Measurements from ENCODE around the gene ITGA11. TPM values are rescaled to one million over a fixed set of nuclear protein-coding genes. Genes with fewer than 3 reads are reported as not detected.

Gene ITGA11
- total and polyA plus RNA-seq, 2 experiments from 2014 or later = 0.03 to 0.40 TPM

DNA sequence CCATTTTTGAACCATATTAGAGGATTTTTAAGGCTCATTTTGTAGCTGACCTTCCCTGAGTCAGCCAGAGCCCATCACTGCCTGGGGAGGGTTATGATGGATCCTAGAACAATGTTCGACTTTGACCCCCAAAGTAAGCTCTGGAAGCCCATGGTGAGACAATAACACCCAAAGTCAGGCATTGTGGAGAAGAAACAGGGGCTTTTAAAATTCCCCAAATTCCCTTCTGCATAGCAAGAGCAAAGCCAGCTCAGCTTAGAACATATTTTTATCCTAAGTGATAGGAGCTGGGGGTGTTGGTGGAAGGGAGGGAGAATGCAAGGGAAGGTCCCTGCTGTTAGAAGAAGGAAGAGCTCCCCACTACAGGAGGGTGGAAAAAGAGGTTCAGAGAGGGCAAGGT lies 4.0 kb downstream of the ITGA11 start:
- Histone ChIP-seq H3K9me2 (ENCODE audit: insufficient read depth) (no peaks in the 10 kb centered on the region), H3K4me2 (no peak overlapping the region), H3K79me2 (replicated peaks; ENCODE audit: insufficient read depth) (no peaks in the 10 kb centered on the region), H3K27me3 (ENCODE audit: insufficient read depth) (peaks cover 46% of the 10 kb centered on the region), H3K4me1 (ENCODE audit: insufficient read depth) (peaks cover 8% of the 10 kb centered on the region), H2AFZ (no peak overlapping the region), H3F3A (replicated peaks; ENCODE audit: low read depth) (no peaks in the 10 kb centered on the region), H3K36me3 (ENCODE audit: insufficient read depth) (no peaks in the 10 kb centered on the region), H3K27ac (ENCODE audit: low read depth) (no peak overlapping the region), H3K4me3 (no peak overlapping the region), H4K20me1 (replicated peaks; ENCODE audit: insufficient read depth) (no peaks in the 10 kb centered on the region)
- DNase-seq (ENCODE audit: low spot score) (no peak), ATAC-seq (no peak)
- Mint-ChIP-seq H3K36me3 (ENCODE audit: low read depth) (no peaks in the 10 kb centered on the region), H3K4me3 (no peak overlapping the region), H3K27ac (no peak overlapping the region), H3K9me3 (peaks cover 2% of the 10 kb centered on the region; the same call in 1 of the 3 replicates), H3K27me3 (ENCODE audit: insufficient read depth, low read depth, poor library complexity) (peaks cover 47% of the 10 kb centered on the region), H3K4me1 (peaks cover 9% of the 10 kb centered on the region)
- TF ChIP-seq EZH2 (IDR thresholded peaks at IDR 0.05; ENCODE audit: low read depth, unreplicated experiment) = no peak
- TF ChIP-seq, protein P1, sequence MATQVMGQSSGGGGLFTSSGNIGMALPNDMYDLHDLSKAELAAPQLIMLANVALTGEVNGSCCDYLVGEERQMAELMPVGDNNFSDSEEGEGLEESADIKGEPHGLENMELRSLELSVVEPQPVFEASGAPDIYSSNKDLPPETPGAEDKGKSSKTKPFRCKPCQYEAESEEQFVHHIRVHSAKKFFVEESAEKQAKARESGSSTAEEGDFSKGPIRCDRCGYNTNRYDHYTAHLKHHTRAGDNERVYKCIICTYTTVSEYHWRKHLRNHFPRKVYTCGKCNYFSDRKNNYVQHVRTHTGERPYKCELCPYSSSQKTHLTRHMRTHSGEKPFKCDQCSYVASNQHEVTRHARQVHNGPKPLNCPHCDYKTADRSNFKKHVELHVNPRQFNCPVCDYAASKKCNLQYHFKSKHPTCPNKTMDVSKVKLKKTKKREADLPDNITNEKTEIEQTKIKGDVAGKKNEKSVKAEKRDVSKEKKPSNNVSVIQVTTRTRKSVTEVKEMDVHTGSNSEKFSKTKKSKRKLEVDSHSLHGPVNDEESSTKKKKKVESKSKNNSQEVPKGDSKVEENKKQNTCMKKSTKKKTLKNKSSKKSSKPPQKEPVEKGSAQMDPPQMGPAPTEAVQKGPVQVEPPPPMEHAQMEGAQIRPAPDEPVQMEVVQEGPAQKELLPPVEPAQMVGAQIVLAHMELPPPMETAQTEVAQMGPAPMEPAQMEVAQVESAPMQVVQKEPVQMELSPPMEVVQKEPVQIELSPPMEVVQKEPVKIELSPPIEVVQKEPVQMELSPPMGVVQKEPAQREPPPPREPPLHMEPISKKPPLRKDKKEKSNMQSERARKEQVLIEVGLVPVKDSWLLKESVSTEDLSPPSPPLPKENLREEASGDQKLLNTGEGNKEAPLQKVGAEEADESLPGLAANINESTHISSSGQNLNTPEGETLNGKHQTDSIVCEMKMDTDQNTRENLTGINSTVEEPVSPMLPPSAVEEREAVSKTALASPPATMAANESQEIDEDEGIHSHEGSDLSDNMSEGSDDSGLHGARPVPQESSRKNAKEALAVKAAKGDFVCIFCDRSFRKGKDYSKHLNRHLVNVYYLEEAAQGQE (IDR thresholded peaks at IDR 0.05; ENCODE audit: unreplicated experiment) = no peak
- TF ChIP-seq, protein P2, sequence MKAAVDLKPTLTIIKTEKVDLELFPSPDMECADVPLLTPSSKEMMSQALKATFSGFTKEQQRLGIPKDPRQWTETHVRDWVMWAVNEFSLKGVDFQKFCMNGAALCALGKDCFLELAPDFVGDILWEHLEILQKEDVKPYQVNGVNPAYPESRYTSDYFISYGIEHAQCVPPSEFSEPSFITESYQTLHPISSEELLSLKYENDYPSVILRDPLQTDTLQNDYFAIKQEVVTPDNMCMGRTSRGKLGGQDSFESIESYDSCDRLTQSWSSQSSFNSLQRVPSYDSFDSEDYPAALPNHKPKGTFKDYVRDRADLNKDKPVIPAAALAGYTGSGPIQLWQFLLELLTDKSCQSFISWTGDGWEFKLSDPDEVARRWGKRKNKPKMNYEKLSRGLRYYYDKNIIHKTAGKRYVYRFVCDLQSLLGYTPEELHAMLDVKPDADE (IDR thresholded peaks at IDR 0.05) = no peak
- no peak for TF ChIP-seq NANOG (IDR thresholded peaks at IDR 0.05; ENCODE audit: borderline replicate concordance)
- no peak for TF ChIP-seq ZNF331 (CRISPR knock-in tag; IDR thresholded peaks at IDR 0.05; ENCODE audit: low read depth)
- no peak for TF ChIP-seq POLR2AphosphoS5 (IDR thresholded peaks at IDR 0.05; ENCODE audit: low read depth)
- TF ChIP-seq CREB1 (CRISPR knock-in tag; IDR thresholded peaks at IDR 0.05; ENCODE audit: low read depth) = no peak
- no peak for TF ChIP-seq JUNB (IDR thresholded peaks at IDR 0.05; ENCODE audit: unreplicated experiment)
- TF ChIP-seq, protein P3, sequence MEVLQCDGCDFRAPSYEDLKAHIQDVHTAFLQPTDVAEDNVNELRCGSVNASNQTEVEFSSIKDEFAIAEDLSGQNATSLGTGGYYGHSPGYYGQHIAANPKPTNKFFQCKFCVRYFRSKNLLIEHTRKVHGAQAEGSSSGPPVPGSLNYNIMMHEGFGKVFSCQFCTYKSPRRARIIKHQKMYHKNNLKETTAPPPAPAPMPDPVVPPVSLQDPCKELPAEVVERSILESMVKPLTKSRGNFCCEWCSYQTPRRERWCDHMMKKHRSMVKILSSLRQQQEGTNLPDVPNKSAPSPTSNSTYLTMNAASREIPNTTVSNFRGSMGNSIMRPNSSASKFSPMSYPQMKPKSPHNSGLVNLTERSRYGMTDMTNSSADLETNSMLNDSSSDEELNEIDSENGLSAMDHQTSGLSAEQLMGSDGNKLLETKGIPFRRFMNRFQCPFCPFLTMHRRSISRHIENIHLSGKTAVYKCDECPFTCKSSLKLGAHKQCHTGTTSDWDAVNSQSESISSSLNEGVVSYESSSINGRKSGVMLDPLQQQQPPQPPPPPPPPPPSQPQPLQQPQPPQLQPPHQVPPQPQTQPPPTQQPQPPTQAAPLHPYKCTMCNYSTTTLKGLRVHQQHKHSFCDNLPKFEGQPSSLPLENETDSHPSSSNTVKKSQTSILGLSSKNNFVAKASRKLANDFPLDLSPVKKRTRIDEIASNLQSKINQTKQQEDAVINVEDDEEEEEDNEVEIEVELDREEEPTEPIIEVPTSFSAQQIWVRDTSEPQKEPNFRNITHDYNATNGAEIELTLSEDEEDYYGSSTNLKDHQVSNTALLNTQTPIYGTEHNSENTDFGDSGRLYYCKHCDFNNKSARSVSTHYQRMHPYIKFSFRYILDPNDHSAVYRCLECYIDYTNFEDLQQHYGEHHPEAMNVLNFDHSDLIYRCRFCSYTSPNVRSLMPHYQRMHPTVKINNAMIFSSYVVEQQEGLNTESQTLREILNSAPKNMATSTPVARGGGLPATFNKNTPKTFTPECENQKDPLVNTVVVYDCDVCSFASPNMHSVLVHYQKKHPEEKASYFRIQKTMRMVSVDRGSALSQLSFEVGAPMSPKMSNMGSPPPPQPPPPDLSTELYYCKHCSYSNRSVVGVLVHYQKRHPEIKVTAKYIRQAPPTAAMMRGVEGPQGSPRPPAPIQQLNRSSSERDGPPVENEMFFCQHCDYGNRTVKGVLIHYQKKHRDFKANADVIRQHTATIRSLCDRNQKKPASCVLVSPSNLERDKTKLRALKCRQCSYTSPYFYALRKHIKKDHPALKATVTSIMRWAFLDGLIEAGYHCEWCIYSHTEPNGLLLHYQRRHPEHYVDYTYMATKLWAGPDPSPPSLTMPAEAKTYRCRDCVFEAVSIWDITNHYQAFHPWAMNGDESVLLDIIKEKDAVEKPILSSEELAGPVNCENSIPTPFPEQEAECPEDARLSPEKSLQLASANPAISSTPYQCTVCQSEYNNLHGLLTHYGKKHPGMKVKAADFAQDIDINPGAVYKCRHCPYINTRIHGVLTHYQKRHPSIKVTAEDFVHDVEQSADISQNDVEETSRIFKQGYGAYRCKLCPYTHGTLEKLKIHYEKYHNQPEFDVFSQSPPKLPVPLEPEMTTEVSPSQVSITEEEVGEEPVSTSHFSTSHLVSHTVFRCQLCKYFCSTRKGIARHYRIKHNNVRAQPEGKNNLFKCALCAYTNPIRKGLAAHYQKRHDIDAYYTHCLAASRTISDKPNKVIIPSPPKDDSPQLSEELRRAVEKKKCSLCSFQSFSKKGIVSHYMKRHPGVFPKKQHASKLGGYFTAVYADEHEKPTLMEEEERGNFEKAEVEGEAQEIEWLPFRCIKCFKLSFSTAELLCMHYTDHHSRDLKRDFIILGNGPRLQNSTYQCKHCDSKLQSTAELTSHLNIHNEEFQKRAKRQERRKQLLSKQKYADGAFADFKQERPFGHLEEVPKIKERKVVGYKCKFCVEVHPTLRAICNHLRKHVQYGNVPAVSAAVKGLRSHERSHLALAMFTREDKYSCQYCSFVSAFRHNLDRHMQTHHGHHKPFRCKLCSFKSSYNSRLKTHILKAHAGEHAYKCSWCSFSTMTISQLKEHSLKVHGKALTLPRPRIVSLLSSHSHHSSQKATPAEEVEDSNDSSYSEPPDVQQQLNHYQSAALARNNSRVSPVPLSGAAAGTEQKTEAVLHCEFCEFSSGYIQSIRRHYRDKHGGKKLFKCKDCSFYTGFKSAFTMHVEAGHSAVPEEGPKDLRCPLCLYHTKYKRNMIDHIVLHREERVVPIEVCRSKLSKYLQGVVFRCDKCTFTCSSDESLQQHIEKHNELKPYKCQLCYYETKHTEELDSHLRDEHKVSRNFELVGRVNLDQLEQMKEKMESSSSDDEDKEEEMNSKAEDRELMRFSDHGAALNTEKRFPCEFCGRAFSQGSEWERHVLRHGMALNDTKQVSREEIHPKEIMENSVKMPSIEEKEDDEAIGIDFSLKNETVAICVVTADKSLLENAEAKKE (CRISPR knock-in tag; IDR thresholded peaks at IDR 0.05) = no peak
- TF ChIP-seq EZH2phosphoT487 (IDR thresholded peaks at IDR 0.05; ENCODE audit: unreplicated experiment) = no peak
- TF ChIP-seq, protein P4, sequence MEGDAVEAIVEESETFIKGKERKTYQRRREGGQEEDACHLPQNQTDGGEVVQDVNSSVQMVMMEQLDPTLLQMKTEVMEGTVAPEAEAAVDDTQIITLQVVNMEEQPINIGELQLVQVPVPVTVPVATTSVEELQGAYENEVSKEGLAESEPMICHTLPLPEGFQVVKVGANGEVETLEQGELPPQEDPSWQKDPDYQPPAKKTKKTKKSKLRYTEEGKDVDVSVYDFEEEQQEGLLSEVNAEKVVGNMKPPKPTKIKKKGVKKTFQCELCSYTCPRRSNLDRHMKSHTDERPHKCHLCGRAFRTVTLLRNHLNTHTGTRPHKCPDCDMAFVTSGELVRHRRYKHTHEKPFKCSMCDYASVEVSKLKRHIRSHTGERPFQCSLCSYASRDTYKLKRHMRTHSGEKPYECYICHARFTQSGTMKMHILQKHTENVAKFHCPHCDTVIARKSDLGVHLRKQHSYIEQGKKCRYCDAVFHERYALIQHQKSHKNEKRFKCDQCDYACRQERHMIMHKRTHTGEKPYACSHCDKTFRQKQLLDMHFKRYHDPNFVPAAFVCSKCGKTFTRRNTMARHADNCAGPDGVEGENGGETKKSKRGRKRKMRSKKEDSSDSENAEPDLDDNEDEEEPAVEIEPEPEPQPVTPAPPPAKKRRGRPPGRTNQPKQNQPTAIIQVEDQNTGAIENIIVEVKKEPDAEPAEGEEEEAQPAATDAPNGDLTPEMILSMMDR (conservative IDR thresholded peaks at IDR 0.05; ENCODE audit: low read depth in 2 of 2) = no peak
- no peak for TF ChIP-seq STAT1 (IDR thresholded peaks at IDR 0.05; ENCODE audit: unreplicated experiment)
- no peak for TF ChIP-seq ZNF114 (CRISPR knock-in tag; IDR thresholded peaks at IDR 0.05)

Measured in GM23338 (cell line).